GM12875 (cell line): Measurements from ENCODE around the gene COL24A1.
"Not testable (repeated sequence)": the region's sequence is repeated elsewhere in the genome, so short reads cannot be mapped to it uniquely, and the experiment has no call there.

Experiments
- H3K4me3 ChIP-seq: one replicate; pipeline ENCODE4 v1.5.1; 2011; ENCODE audit warnings: low read depth, low read length, control low read depth
- CTCF ChIP-seq: IDR thresholded peaks from 2 replicates; pipeline ENCODE4 v1.5.1; 2011; ENCODE audit warnings: low read depth, mild to moderate bottlenecking, control low read depth, inconsistent platforms, low read length, moderate library complexity, borderline replicate concordance; ENCODE audit not compliant: insufficient read depth

Gene COL24A1

DNA sequence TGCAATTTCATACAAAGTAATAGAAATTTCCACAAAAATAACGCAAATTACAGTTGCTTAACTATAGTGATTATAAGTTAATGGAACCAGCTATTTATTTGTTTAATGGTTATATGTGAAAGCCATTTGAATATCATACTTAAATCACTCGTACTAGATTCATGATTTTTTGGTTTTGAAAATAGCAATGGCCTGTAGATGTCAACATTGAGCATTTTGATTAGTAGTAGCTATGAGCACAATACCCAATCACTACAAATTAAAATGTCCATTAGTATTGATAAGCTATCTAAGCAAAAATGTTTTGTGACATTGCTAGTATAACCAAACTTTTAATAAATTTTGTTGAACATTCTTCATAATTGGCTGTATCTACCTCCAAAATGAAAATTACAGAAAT is 10.0 kb downstream of the COL24A1 start:
- TF ChIP-seq CTCF = no peak
- no peak overlapping the region for H3K4me3 ChIP-seq

DNA sequence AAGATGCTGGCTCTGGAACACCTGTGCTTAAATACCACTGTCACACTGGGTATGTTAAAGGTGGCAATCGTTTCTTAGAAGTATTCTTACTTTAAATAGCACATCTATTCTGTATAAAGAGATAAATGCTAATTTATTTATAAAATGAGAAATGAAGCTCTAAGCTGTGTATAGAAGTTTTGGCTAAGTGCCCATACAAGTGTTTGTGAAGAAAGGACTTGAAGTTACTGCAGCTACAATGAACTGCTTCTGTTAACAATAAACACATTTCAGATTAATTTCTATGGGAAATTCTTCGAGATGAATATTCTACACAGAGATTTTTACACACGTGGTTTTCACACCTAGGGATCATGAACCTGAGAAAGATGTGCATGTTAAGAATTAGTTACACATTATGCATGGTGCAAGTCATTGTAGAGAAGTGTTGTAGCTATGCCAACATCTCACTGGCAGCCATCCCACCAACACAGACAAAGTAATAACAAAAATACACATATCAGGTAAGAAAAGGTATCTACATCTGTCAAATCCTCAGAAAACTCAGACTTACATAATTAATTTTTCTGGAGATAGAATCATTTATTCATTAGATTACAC is 16.2 kb downstream of the COL24A1 start:
- no peak overlapping the region for H3K4me3 ChIP-seq
- TF ChIP-seq CTCF = no peak

DNA sequence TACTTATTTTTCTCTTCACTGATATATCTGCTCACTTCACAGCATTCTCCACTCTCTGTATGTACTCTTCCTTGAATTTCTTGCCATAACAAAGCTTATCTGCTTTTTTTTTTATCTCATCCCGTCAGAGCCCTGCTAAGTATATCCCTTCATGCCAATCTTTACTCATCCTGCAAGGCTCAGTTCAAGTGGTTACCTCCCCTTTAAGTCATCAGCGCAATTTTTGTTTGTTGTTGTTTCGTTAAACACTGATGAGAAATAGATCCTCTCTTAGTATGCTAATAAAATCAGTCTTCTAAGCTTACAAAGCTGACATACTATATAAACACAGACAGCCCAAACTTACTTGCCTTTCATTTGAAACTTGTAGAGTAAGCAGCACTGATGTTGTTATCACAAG is 17.8 kb downstream of the COL24A1 start:
- TF ChIP-seq CTCF = no peak
- H3K4me3 ChIP-seq = no peak overlapping the region

DNA sequence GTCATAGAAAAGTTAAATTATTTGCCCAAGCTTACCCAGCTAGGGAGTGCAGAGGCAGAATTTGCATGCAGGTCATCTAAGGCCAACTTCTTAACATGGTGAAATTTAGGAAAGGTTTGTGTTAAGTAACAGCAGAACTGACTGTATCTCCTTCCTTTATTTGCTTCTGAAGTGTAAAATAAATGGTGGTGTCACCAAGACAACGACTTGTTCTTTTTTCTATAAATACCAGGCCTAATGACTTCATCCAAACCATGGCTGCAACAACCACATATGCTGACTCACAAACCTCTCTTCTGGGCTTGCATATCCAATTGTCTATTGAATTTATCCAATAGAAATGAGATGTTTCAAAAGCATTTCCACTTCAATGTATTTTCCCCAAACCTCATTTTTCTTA is 19.1 kb downstream of the COL24A1 start:
- TF ChIP-seq CTCF = no peak
- H3K4me3 ChIP-seq = no peak overlapping the region

DNA sequence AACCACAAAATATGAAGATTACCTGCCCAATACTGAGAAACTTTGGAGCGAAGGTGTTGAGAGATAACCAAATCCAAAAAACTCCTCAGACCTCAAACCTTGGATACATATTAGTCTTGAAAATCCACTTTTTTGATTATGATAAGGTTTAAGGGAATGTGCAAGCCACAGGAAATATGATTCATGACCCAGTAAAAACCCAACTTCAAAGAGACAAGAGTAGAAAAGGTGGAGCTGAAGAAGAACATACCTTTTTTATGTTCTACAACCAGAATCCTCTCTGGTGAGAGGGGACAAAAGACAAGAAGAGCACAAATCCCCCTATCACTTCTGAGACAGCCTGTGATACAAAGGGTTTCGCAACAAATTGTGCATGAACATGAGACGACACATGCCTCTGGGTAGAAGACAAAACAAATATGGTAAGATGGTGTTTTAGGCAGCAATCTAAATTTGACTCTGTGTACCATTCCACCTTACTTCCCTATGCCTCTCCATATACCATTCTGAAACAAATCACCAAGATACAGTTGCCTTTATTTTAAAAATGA is 37.3 kb downstream of the COL24A1 start:
- no peak overlapping the region for H3K4me3 ChIP-seq
- TF ChIP-seq CTCF = no peak

GRCh38 chr1:86114816-86115400 is 41.7 kb downstream of the COL24A1 start:
- no peak overlapping the region for H3K4me3 ChIP-seq
- TF ChIP-seq CTCF = no peak

GRCh38 chr1:86114236-86114635 is 42.3 kb downstream of the COL24A1 start:
- TF ChIP-seq CTCF = no peak
- H3K4me3 ChIP-seq = no peak overlapping the region

DNA sequence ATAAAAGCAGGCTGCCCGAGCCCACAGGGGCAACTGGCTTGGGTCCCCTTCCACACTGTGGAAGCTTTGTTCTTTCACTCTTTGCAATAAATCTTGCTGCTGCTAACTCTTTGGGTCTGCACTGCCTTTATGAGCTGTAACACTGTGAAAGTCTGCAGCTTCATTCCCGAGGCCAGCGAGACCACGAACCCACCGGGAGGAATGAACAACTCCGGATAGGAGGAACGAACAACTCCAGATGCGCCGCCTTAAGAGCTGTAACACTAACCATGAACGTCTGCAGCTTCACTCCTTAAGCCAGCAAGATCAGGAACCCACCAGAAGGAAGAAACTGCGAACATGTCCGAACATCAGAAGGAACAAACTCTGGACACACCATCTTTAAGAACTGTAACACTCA is 45.0 kb downstream of the COL24A1 start:
- H3K4me3 ChIP-seq = not testable (repeated sequence)
